Right ventricle myocardium superior (tissue), 1 donor: ENCODE results near the gene PGA5. TPM values are rescaled to one million over a fixed set of nuclear protein-coding genes. Genes with fewer than 3 reads are reported as not detected.

Source experiments
- ATAC-seq: fragments of 200-7000 bp; cut with Tn5 transposase; one replicate; pipeline ENCODE4 v1.9.1; 2020; ENCODE audit warnings: mild to moderate bottlenecking; ENCODE audit not compliant: poor library complexity
- DNase-seq: peaks from one replicate; pipeline ENCODE4 v3.0.0-alpha.2; 2020
- intact Hi-C: fragments of 100-400 bp; cut with DNase I; formaldehyde crosslinking; loops from one replicate; pipeline ENCODE4 v1.11.2; 2022
- total RNA-seq: library from RNA; stranded (reverse); fragmentation: NEBNext Ultra II Directional; extraction: Animal tissue kit (Norgen Biotek cat#: 25700); gene quantifications from one replicate; pipeline ENCODE4 v1.2.1, GENCODE V29; 2021
- donor health status: DM: no; HTN: yes; CAD: no; lungs with severe emphysema.

The PGA5 gene
- total RNA-seq, 1 donor from 2014 or later = not detected

- no peak for ATAC-seq
- no peak for DNase-seq
- intact Hi-C loops = no loop called here
Observed at GRCh38 chr11:61280883-61281580, 40.1 kb downstream of the PGA5 start.

- DNase-seq (no peak), ATAC-seq (peak; percentile 81)
- intact Hi-C loops = no loop called here
Observed at GRCh38 chr11:61281581-61282250, 40.7 kb downstream of the PGA5 start.

GRCh38 chr11:61283613-61284012 lies 42.6 kb downstream of the PGA5 start:
- no peak for ATAC-seq
- intact Hi-C loops = no loop called here
- no peak for DNase-seq

- intact Hi-C loops = no loop called here
- ATAC-seq = no peak
- DNase-seq = no peak
Observed at GRCh38 chr11:61287338-61287977, 46.5 kb downstream of the PGA5 start.

GRCh38 chr11:61290905-61291690 lies 50.1 kb downstream of the PGA5 start:
- no peak for DNase-seq
- intact Hi-C loops = no loop called here
- no peak for ATAC-seq

GRCh38 chr11:61292356-61292755 lies 51.4 kb downstream of the PGA5 start:
- intact Hi-C loops = no loop called here
- no peak for ATAC-seq
- DNase-seq = no peak

- peak; percentile 74 for DNase-seq
- intact Hi-C loops = no loop called here
Observed at GRCh38 chr11:61293867-61294716, 53.1 kb downstream of the PGA5 start.

GRCh38 chr11:61294717-61295595 lies 54.0 kb downstream of the PGA5 start, which contains the start of gene VWCE:
Gene VWCE, minus strand, starts transcription at chr11:61295316. Its CDS starts 279 bp downstream, at chr11:61295037.
- intact Hi-C loops = no loop called here
- DNase-seq (peak; percentile 72), ATAC-seq (peak; percentile 79)

More at GRCh38 chr11:61293867-61294716, 53.1 kb downstream of the PGA5 start:
- peak; percentile 62 for ATAC-seq

GRCh38 chr11:61295596-61295926 lies 54.6 kb downstream of the PGA5 start:
- DNase-seq (peak; percentile 53), ATAC-seq (no peak)
- intact Hi-C loops = no loop called here

- intact Hi-C loops = no loop called here
- ATAC-seq = no peak
- DNase-seq = no peak
Observed at GRCh38 chr11:61297341-61297740, 56.4 kb downstream of the PGA5 start.

GRCh38 chr11:61297746-61298145 lies 56.8 kb downstream of the PGA5 start:
- ATAC-seq = peak; percentile 22

GRCh38 chr11:61298663-61299244 lies 57.8 kb downstream of the PGA5 start:
- DNase-seq (no peak), ATAC-seq (no peak)
- intact Hi-C loops = no loop called here

More at GRCh38 chr11:61297746-61298145, 56.8 kb downstream of the PGA5 start:
- intact Hi-C loops = no loop called here
- no peak for DNase-seq

Other genes starting within 250 kb of the PGA5 start
- not detected for gene CD5, start 138.7 kb upstream of the PGA5 start, total RNA-seq
- 14.3 TPM for gene VPS37C, start 79.7 kb upstream of the PGA5 start, total RNA-seq
- gene PGA3, start 37.7 kb upstream of the PGA5 start, total RNA-seq = not detected
- 0.83 TPM for gene PGA4, start 18.8 kb upstream of the PGA5 start, total RNA-seq
- gene VWCE, start 54.1 kb downstream of the PGA5 start, total RNA-seq = 0.73 TPM
- gene DDB1, start 91.9 kb downstream of the PGA5 start, total RNA-seq = 111 TPM
- gene TKFC, start 92.1 kb downstream of the PGA5 start, total RNA-seq = 12.9 TPM
- 14.2 TPM for gene CYB561A3, start 120.7 kb downstream of the PGA5 start, total RNA-seq
- 17.7 TPM for gene TMEM138, start 121.2 kb downstream of the PGA5 start, total RNA-seq
- 3.7 TPM for gene TMEM216, start 151.4 kb downstream of the PGA5 start, total RNA-seq
- 32.5 TPM for gene CPSF7, start 188.8 kb downstream of the PGA5 start, total RNA-seq
- 33.7 TPM for gene SDHAF2, start 188.9 kb downstream of the PGA5 start, total RNA-seq